ENCODE measurements around the gene CCDC24.

DNA sequence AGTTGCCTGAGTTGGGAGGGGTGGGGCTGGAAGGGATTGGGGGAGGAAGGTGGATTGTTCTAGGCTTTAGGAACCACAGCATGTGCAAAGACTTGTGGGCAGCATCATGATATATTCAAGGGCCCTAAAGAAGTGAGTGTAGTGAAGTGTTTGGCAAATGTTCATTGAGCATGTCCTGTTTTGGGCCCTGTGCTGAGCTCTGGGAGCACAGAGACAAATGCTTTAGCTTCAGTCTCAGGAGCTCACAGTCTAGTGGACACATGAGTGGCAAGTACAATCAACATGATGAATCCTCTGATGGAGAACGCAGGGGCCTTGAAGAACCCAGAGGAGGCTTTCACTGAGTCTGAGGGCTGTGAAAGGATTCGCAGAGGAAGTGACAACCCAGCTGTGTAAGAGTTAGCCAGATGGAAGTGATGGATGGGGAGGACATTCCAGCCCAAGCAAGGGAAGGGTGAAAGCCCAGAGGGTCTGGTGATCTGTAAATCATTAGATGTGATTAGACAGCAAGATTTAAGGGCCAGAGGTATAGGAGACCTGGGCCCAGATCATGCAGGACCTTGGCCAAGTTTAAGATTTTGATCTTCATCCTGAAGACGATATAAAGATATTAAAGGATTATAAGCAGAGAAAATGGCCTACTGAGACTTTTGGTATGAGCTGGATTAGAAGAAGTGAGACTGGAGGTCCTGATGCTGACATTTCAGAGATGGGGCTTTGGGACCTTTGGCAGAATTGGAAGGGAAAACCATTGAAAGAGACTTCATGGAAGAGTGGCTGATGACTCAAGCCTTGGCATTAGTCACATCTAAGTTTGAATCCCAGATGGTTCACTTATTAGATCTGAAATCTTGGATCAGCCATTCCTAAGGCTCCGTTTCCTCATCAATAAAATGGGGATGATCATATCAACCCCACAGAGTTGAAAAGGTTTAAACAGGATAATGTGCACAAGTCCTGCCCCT, 40.1 kb upstream of the CCDC24 start:
- TF ChIP-seq POLR2A (IDR thresholded peaks at IDR 0.05): no peak
- TF ChIP-seq, protein P1, sequence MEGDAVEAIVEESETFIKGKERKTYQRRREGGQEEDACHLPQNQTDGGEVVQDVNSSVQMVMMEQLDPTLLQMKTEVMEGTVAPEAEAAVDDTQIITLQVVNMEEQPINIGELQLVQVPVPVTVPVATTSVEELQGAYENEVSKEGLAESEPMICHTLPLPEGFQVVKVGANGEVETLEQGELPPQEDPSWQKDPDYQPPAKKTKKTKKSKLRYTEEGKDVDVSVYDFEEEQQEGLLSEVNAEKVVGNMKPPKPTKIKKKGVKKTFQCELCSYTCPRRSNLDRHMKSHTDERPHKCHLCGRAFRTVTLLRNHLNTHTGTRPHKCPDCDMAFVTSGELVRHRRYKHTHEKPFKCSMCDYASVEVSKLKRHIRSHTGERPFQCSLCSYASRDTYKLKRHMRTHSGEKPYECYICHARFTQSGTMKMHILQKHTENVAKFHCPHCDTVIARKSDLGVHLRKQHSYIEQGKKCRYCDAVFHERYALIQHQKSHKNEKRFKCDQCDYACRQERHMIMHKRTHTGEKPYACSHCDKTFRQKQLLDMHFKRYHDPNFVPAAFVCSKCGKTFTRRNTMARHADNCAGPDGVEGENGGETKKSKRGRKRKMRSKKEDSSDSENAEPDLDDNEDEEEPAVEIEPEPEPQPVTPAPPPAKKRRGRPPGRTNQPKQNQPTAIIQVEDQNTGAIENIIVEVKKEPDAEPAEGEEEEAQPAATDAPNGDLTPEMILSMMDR (IDR thresholded peaks at IDR 0.05): no peak
